OCI-LY3 (cell line): ENCODE measurements around the gene EBP.
"Not testable (repeated sequence)": the region's sequence is repeated elsewhere in the genome, so short reads cannot be mapped to it uniquely, and the experiment has no call there.

Experiments
- H2AFZ ChIP-seq: fragments of 200-600, 300-600 bp; shearing (Covaris generic); 2 replicates; pipeline ENCODE4 v1.6.0; 2014; ENCODE audit warnings: antibody characterized with exemption, low read depth, low read length
- H3K27ac ChIP-seq: fragments of 200-600, 300-600 bp; sonication (generic); 2 replicates; pipeline ENCODE4 v1.5.1; 2014; ENCODE audit warnings: mild to moderate bottlenecking, low read length, moderate library complexity, mixed read lengths
- H3K27me3 ChIP-seq: fragments of 200-600, 300-600 bp; sonication (generic); 2 replicates; pipeline ENCODE4 v1.6.1; 2014; ENCODE audit warnings: low read depth, low read length, mixed read lengths
- H3K36me3 ChIP-seq: fragments of 200-600, 300-600 bp; sonication (generic); replicated peaks from 2 replicates; pipeline ENCODE3; 2014; ENCODE audit warnings: low read depth, low read length, mixed read lengths
- H3K4me1 ChIP-seq: fragments of 300-600, 200-600 bp; sonication (generic); 2 replicates; pipeline ENCODE4 v1.6.1; 2014; ENCODE audit warnings: low read length, mixed read lengths
- H3K4me2 ChIP-seq: fragments of 200-600, 300-600 bp; sonication (generic); 2 replicates; pipeline ENCODE4 v1.6.1; 2014; ENCODE audit warnings: low read length, mixed read lengths
- H3K4me3 ChIP-seq: fragments of 300-600, 200-600 bp; sonication (generic); 2 replicates; pipeline ENCODE4 v1.5.1; 2014; ENCODE audit warnings: antibody characterized with exemption, mild to moderate bottlenecking, low read length, moderate library complexity
- H3K79me2 ChIP-seq: fragments of 300-600, 200-600 bp; shearing (Covaris generic); 2 replicates; pipeline ENCODE4 v1.6.1; 2014; ENCODE audit warnings: mild to moderate bottlenecking, low read length, mixed read lengths
- H3K9ac ChIP-seq: fragments of 300-600, 200-600 bp; shearing (Covaris generic); 2 replicates; pipeline ENCODE4 v1.6.0; 2014; ENCODE audit warnings: mild to moderate bottlenecking, low read length, moderate library complexity
- H3K9me3 ChIP-seq: fragments of 200-600, 300-600 bp; shearing (Covaris generic); 2 replicates; pipeline ENCODE4 v1.6.1; 2014; ENCODE audit warnings: low read length, mixed read lengths; ENCODE audit not compliant: insufficient read depth
- H4K20me1 ChIP-seq: fragments of 200-600, 300-600 bp; sonication (generic); 2 replicates; pipeline ENCODE4 v1.6.1; 2016; ENCODE audit warnings: low read length, mixed read lengths; ENCODE audit not compliant: insufficient read depth
- CTCF ChIP-seq: fragments of 200-600, 300-600 bp; sonication (generic); IDR thresholded peaks from 2 replicates; pipeline ENCODE4 v1.5.1; 2014; ENCODE audit warnings: antibody characterized with exemption, low read length, low read depth
- EZH2phosphoT487 ChIP-seq: fragments of 200-600 bp; shearing (Covaris generic); IDR thresholded peaks from 2 replicates; pipeline ENCODE4 v1.6.1; 2018; ENCODE audit warnings: antibody characterized with exemption, mixed run types, low read depth

Gene EBP

GRCh38 chrX:48515842-48516241 lies 5.8 kb upstream of the EBP start:
- Histone ChIP-seq H3K4me3 (no peak overlapping the region), H2AFZ (no peak overlapping the region), H3K79me2 (no peaks in the 10 kb centered on the region), H3K27me3 (no peaks in the 10 kb centered on the region), H4K20me1 (no peaks in the 10 kb centered on the region), H3K36me3 (no peaks in the 10 kb centered on the region), H3K9me3 (no peaks in the 10 kb centered on the region), H3K4me2 (no peak overlapping the region), H3K9ac (no peak overlapping the region), H3K4me1 (peaks cover 6% of the 10 kb centered on the region), H3K27ac (no peak overlapping the region)
- TF ChIP-seq CTCF (no peak), EZH2phosphoT487 (no peak)

GRCh38 chrX:48516285-48516684 lies 5.3 kb upstream of the EBP start:
- no peaks in the 10 kb centered on the region for H4K20me1 ChIP-seq
- H3K4me1 ChIP-seq: peaks cover 10% of the 10 kb centered on the region
- H3K79me2 ChIP-seq: no peaks in the 10 kb centered on the region
- H3K27me3 ChIP-seq: no peaks in the 10 kb centered on the region
- H3K4me3 ChIP-seq: no peak overlapping the region
- H3K9ac ChIP-seq: no peak overlapping the region
- H3K9me3 ChIP-seq: no peaks in the 10 kb centered on the region
- no peak overlapping the region for H2AFZ ChIP-seq
- TF ChIP-seq EZH2phosphoT487: no peak
- no peak for TF ChIP-seq CTCF
- no peak overlapping the region for H3K4me2 ChIP-seq
- H3K27ac ChIP-seq: no peak overlapping the region
- H3K36me3 ChIP-seq: no peaks in the 10 kb centered on the region

GRCh38 chrX:48516987-48517386 lies 4.6 kb upstream of the EBP start:
- H3K27ac ChIP-seq: no peak overlapping the region
- H3K27me3 ChIP-seq: no peaks in the 10 kb centered on the region
- no peak overlapping the region for H2AFZ ChIP-seq
- TF ChIP-seq EZH2phosphoT487 (no peak), CTCF (no peak)
- H3K79me2 ChIP-seq: peaks cover 3% of the 10 kb centered on the region
- H4K20me1 ChIP-seq: no peaks in the 10 kb centered on the region
- no peak overlapping the region for H3K4me3 ChIP-seq
- H3K9ac ChIP-seq: no peak overlapping the region
- H3K9me3 ChIP-seq: no peaks in the 10 kb centered on the region
- no peak overlapping the region for H3K4me2 ChIP-seq
- no peaks in the 10 kb centered on the region for H3K36me3 ChIP-seq
- H3K4me1 ChIP-seq: peaks cover 10% of the 10 kb centered on the region

- not testable (repeated sequence) for H4K20me1 ChIP-seq, H3K27me3 ChIP-seq, H3K4me2 ChIP-seq, H3K9me3 ChIP-seq, H3K27ac ChIP-seq, H2AFZ ChIP-seq, H3K4me3 ChIP-seq, H3K9ac ChIP-seq
- Histone ChIP-seq H3K36me3 (peaks cover 11% of the 10 kb centered on the region), H3K79me2 (peaks cover 23% of the 10 kb centered on the region), H3K4me1 (peaks cover 14% of the 10 kb centered on the region)
These were observed 2.1 kb upstream of the EBP start for GRCh38 chrX:48519481-48519880.

- Histone ChIP-seq H3K4me3 (peak overlapping the region; percentile 97; the same call in 1 of the 2 replicates), H3K9ac (peak overlapping the region; percentile 82; the same call in 1 of the 2 replicates), H3K79me2 (peaks cover 31% of the 10 kb centered on the region), H2AFZ (no peak overlapping the region), H3K4me1 (peaks cover 14% of the 10 kb centered on the region), H3K4me2 (peak overlapping the region; percentile 97), H3K36me3 (peaks cover 17% of the 10 kb centered on the region), H3K9me3 (no peaks in the 10 kb centered on the region), H4K20me1 (no peaks in the 10 kb centered on the region), H3K27ac (peak overlapping the region; percentile 90), H3K27me3 (no peaks in the 10 kb centered on the region)
- TF ChIP-seq CTCF: no peak
- TF ChIP-seq EZH2phosphoT487: no peak
These were observed 1.2 kb upstream of the EBP start for GRCh38 chrX:48520455-48520854.
